HepG2 (cell line): Measurements from ENCODE around the gene MICALL2. TPM values are rescaled to one million over a fixed set of nuclear protein-coding genes. Genes with fewer than 3 reads are reported as not detected.

Source experiments
- DMAP1 ChIP-seq: IDR thresholded peaks from 2 replicates; pipeline ENCODE4 v1.6.1; 2016
- HNF4G ChIP-seq, 2 experiments: sonication (generic) in 1 of 2; formaldehyde crosslinking in 1 of 2; IDR thresholded peaks; 2 replicates each; pipeline versions ENCODE4 v1.4.0 to v1.6.1; 2011 to 2020; ENCODE audit warnings: borderline replicate concordance in 2 of 2, low read depth in 2 of 2, mild to moderate bottlenecking in 2 of 2, low read length in 1 of 2, missing genetic modification reagents in 1 of 2, moderate library complexity in 1 of 2
- MYC ChIP-seq: sonication (generic); formaldehyde crosslinking; IDR thresholded peaks from 2 replicates; pipeline ENCODE4 v1.9.0; 2021; ENCODE audit warnings: missing genetic modification reagents, borderline replicate concordance
- NR2F1 ChIP-seq, 2 experiments: fragments of 450-650 bp in 1 of 2; formaldehyde crosslinking in 1 of 2; IDR thresholded peaks; 2 replicates each; pipeline versions ENCODE4 v1.5.0 to v1.6.1; 2016 to 2020; ENCODE audit warnings: mild to moderate bottlenecking in 1 of 2, missing compliant biosample characterization in 1 of 2, missing genetic modification reagents in 1 of 2, moderate library complexity in 1 of 2
- SALL1 ChIP-seq: sonication (generic); formaldehyde crosslinking; IDR thresholded peaks from 2 replicates; pipeline ENCODE4 v1.8.0; 2022; ENCODE audit warnings: mild to moderate bottlenecking, missing genetic modification reagents
- SIX4 ChIP-seq: sonication (generic); formaldehyde crosslinking; IDR thresholded peaks from 2 replicates; pipeline ENCODE4 v1.4.0; 2020; ENCODE audit warnings: missing genetic modification reagents
- YEATS2 ChIP-seq: sonication (generic); formaldehyde crosslinking; IDR thresholded peaks from 2 replicates; pipeline ENCODE4 v1.4.0; 2020; ENCODE audit warnings: missing genetic modification reagents, borderline replicate concordance
- ZFP36L2 ChIP-seq: sonication (generic); formaldehyde crosslinking; IDR thresholded peaks from 2 replicates; pipeline ENCODE4 v1.4.0; 2020; ENCODE audit warnings: missing genetic modification reagents
- ZNF496 ChIP-seq: sonication (generic); formaldehyde crosslinking; IDR thresholded peaks from 2 replicates; pipeline ENCODE4 v1.8.1; 2023; ENCODE audit warnings: mild to moderate bottlenecking, moderate library complexity, missing genetic modification reagents; ENCODE audit not compliant: insufficient replicate concordance
- ZNF549 ChIP-seq: sonication (generic); formaldehyde crosslinking; IDR thresholded peaks from 2 replicates; pipeline ENCODE4 v1.5.0; 2020; ENCODE audit warnings: missing genetic modification reagents
- ZNF598 ChIP-seq: sonication (generic); formaldehyde crosslinking; IDR thresholded peaks from 2 replicates; pipeline ENCODE4 v1.5.1; 2020; ENCODE audit warnings: mild to moderate bottlenecking, missing genetic modification reagents, borderline replicate concordance
- ZNF614 ChIP-seq: IDR thresholded peaks from 2 replicates; pipeline ENCODE4 v1.6.1; 2018; ENCODE audit warnings: missing biosample characterization, missing genetic modification reagents, inconsistent platforms, borderline replicate concordance
- ZNF660 ChIP-seq: sonication (generic); formaldehyde crosslinking; IDR thresholded peaks from 2 replicates; pipeline ENCODE4 v1.5.1; 2020; ENCODE audit warnings: mild to moderate bottlenecking, low read depth, missing genetic modification reagents, borderline replicate concordance
- ZNF761 ChIP-seq: sonication (generic); formaldehyde crosslinking; conservative IDR thresholded peaks from 2 replicates; pipeline ENCODE4 v1.4.0; 2020; ENCODE audit warnings: mild to moderate bottlenecking, missing genetic modification reagents
- polyA plus RNA-seq, 8 experiments: library from polyadenylated mRNA; depleted of rRNA in 3 of 8; stranded (reverse) in 7 of 8; unstranded in 1 of 8; fragments of >200 nt; fragmentation: Illumina TruSeq in 4 of 8; extraction: Trizol in 4 of 8; gene quantifications; 2 replicates each; pipeline versions ENCODE4 v1.2.1 to v1.2.3, GENCODE V29; 2011 to 2016; ENCODE audit warnings: low read depth in 4 of 8, missing spikeins in 1 of 8, mixed read lengths in 1 of 8; ENCODE audit not compliant: insufficient read depth in 1 of 8
- total RNA-seq, 5 experiments: library from RNA; depleted of rRNA; stranded (reverse); fragments of >200 nt; fragmentation: Illumina TruSeq; extraction: Trizol; gene quantifications; 2 replicates each; pipeline ENCODE4 v1.2.3, GENCODE V29; 2016; ENCODE audit warnings: low read depth in 1 of 5
- TF ChIP-seq, protein P1 (sequence below): sonication (generic); formaldehyde crosslinking; IDR thresholded peaks from 2 replicates; pipeline ENCODE4 v1.4.0; 2020; ENCODE audit warnings: missing genetic modification reagents
- TF ChIP-seq, protein P2 (sequence below): sonication (generic); formaldehyde crosslinking; IDR thresholded peaks from 2 replicates; pipeline ENCODE4 v1.8.0; 2022; ENCODE audit warnings: missing genetic modification reagents, mild to moderate bottlenecking, borderline replicate concordance
- TF ChIP-seq, protein P3 (sequence below): IDR thresholded peaks from 2 replicates; pipeline ENCODE4 v1.6.1; 2016; ENCODE audit warnings: mild to moderate bottlenecking, missing biosample characterization, missing genetic modification reagents
- TF ChIP-seq, protein P4 (sequence below): fragments of 450-650 bp; IDR thresholded peaks from 2 replicates; pipeline ENCODE4 v1.6.1; 2017; ENCODE audit warnings: mild to moderate bottlenecking

MICALL2 gene
- total and polyA plus RNA-seq, 2 of the 13 experiments (the other 11 are each of a cell fraction or from before 2014, with no cell fraction given), result 5.8 to 12.4 TPM

DNA sequence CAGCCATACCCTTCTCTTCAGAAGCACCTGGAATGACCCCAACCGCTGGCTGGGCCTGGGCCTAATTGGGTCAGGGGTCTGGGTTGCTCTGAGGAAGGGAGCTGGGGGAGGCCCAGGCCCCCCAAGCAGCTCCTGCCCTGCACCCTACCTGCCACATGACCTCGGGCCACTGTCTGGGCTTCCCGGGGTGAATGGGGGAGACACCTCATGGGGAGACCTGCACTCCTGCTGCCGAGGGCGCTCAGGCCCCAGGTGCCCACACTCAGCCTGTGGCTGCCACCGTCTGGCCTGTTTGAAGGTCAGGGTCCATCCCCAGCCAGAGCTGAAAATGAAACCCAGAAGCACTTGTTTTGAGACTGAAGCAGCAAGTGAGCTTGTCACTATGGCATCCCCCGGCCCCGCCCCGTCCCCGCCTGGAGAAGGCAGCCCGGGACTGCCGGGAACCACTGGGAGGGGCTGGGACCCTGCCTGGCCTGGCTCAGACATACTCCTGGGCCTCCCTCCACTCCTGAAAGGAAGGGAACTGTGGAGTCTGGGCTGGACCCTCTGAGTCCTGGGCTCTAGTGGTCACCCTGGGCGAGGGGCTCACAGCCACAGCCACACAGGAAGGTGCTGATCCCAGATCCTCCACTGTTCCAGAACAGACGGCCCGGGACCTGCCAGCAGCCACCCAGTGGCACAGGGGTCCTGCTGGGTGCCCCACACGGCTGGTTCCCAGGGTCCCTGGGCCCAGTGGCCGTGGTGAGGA, 7.4 kb upstream of the MICALL2 start (continued):
- TF ChIP-seq, protein P1, sequence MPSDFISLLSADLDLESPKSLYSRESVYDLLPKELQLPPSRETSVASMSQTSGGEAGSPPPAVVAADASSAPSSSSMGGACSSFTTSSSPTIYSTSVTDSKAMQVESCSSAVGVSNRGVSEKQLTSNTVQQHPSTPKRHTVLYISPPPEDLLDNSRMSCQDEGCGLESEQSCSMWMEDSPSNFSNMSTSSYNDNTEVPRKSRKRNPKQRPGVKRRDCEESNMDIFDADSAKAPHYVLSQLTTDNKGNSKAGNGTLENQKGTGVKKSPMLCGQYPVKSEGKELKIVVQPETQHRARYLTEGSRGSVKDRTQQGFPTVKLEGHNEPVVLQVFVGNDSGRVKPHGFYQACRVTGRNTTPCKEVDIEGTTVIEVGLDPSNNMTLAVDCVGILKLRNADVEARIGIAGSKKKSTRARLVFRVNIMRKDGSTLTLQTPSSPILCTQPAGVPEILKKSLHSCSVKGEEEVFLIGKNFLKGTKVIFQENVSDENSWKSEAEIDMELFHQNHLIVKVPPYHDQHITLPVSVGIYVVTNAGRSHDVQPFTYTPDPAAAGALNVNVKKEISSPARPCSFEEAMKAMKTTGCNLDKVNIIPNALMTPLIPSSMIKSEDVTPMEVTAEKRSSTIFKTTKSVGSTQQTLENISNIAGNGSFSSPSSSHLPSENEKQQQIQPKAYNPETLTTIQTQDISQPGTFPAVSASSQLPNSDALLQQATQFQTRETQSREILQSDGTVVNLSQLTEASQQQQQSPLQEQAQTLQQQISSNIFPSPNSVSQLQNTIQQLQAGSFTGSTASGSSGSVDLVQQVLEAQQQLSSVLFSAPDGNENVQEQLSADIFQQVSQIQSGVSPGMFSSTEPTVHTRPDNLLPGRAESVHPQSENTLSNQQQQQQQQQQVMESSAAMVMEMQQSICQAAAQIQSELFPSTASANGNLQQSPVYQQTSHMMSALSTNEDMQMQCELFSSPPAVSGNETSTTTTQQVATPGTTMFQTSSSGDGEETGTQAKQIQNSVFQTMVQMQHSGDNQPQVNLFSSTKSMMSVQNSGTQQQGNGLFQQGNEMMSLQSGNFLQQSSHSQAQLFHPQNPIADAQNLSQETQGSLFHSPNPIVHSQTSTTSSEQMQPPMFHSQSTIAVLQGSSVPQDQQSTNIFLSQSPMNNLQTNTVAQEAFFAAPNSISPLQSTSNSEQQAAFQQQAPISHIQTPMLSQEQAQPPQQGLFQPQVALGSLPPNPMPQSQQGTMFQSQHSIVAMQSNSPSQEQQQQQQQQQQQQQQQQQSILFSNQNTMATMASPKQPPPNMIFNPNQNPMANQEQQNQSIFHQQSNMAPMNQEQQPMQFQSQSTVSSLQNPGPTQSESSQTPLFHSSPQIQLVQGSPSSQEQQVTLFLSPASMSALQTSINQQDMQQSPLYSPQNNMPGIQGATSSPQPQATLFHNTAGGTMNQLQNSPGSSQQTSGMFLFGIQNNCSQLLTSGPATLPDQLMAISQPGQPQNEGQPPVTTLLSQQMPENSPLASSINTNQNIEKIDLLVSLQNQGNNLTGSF (CRISPR knock-in tag), result 0 out of 2 replicates have a peak, but pooled peaks have one; percentile 31
- TF ChIP-seq, protein P2, sequence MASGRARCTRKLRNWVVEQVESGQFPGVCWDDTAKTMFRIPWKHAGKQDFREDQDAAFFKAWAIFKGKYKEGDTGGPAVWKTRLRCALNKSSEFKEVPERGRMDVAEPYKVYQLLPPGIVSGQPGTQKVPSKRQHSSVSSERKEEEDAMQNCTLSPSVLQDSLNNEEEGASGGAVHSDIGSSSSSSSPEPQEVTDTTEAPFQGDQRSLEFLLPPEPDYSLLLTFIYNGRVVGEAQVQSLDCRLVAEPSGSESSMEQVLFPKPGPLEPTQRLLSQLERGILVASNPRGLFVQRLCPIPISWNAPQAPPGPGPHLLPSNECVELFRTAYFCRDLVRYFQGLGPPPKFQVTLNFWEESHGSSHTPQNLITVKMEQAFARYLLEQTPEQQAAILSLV, result 0 out of 2 replicates have a peak, but pooled peaks have one; percentile 18
- TF ChIP-seq DMAP1 (CRISPR knock-in tag) (peak; percentile 19; the same call in 1 of the 2 replicates), ZNF761 (CRISPR knock-in tag) (no peak), HNF4G (IDR thresholded peaks at IDR 0.05; ENCODE audit: borderline replicate concordance, low read depth, low read length) (peak; percentile 46; the same call in 1 of the 2 replicates), HNF4G (CRISPR knock-in tag; IDR thresholded peaks at IDR 0.05; ENCODE audit: borderline replicate concordance, low read depth) (peak; percentile 73; the same call in 1 of the 2 replicates), NR2F1 (CRISPR knock-in tag; IDR thresholded peaks at IDR 0.05) (no peak), ZNF496 (CRISPR knock-in tag) (no peak), ZFP36L2 (CRISPR knock-in tag) (no peak; the same call in 1 of the 2 replicates), YEATS2 (CRISPR knock-in tag) (no peak; the same call in 1 of the 2 replicates), SALL1 (no peak; the same call in 1 of the 2 replicates), ZNF549 (CRISPR knock-in tag) (no peak), ZNF614 (CRISPR knock-in tag) (0 out of 2 replicates have a peak, but pooled peaks have one; percentile 34), SIX4 (CRISPR knock-in tag) (no peak), ZNF660 (CRISPR knock-in tag) (no peak), MYC (CRISPR knock-in tag) (peak; percentile 49; the same call in 1 of the 2 replicates), ZNF598 (no peak)
- TF ChIP-seq, protein P3, sequence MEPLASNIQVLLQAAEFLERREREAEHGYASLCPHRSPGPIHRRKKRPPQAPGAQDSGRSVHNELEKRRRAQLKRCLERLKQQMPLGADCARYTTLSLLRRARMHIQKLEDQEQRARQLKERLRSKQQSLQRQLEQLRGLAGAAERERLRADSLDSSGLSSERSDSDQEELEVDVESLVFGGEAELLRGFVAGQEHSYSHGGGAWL (CRISPR knock-in tag), result no peak
- TF ChIP-seq, protein P4, sequence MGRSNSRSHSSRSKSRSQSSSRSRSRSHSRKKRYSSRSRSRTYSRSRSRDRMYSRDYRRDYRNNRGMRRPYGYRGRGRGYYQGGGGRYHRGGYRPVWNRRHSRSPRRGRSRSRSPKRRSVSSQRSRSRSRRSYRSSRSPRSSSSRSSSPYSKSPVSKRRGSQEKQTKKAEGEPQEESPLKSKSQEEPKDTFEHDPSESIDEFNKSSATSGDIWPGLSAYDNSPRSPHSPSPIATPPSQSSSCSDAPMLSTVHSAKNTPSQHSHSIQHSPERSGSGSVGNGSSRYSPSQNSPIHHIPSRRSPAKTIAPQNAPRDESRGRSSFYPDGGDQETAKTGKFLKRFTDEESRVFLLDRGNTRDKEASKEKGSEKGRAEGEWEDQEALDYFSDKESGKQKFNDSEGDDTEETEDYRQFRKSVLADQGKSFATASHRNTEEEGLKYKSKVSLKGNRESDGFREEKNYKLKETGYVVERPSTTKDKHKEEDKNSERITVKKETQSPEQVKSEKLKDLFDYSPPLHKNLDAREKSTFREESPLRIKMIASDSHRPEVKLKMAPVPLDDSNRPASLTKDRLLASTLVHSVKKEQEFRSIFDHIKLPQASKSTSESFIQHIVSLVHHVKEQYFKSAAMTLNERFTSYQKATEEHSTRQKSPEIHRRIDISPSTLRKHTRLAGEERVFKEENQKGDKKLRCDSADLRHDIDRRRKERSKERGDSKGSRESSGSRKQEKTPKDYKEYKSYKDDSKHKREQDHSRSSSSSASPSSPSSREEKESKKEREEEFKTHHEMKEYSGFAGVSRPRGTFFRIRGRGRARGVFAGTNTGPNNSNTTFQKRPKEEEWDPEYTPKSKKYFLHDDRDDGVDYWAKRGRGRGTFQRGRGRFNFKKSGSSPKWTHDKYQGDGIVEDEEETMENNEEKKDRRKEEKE, result no peak
